GM10266 (cell line): ENCODE results near the gene LSMEM2.

Experiments
- DNase-seq: peaks from one replicate; pipeline ENCODE4 v3.0.0; 2012; ENCODE audit errors: extremely low spot score
- CTCF ChIP-seq: IDR thresholded peaks from 2 replicates; pipeline ENCODE4 v1.5.1; 2012; ENCODE audit warnings: mild to moderate bottlenecking, low read depth; ENCODE audit not compliant: control insufficient read depth, insufficient read depth; ENCODE audit errors: missing control alignments

Gene LSMEM2

GRCh38 chr3:50336452-50337174 lies 57.7 kb downstream of the LSMEM2 start:
- TF ChIP-seq CTCF: no peak
- peak; percentile 37 for DNase-seq

GRCh38 chr3:50337175-50337861 lies 58.4 kb downstream of the LSMEM2 start:
- peak; percentile 99 for DNase-seq
- TF ChIP-seq CTCF: no peak
